Limb (tissue), 2 donors: Measurements from ENCODE around the gene SNX17.
"Not testable (repeated sequence)": the region's sequence is repeated elsewhere in the genome, so short reads cannot be mapped to it uniquely, and the experiment has no call there.

Experiments
- DNase-seq, 2 donors: peaks; one replicate each; pipeline ENCODE4 v3.0.0-alpha.2; 2016; ENCODE audit errors: extremely low spot score in 2 of 2

The SNX17 gene

GRCh38 chr2:27398962-27399361 is 28.5 kb downstream of the SNX17 start:
- DNase-seq, result no peak

GRCh38 chr2:27400348-27401135 is 30.1 kb downstream of the SNX17 start:
- no peak for DNase-seq

DNA sequence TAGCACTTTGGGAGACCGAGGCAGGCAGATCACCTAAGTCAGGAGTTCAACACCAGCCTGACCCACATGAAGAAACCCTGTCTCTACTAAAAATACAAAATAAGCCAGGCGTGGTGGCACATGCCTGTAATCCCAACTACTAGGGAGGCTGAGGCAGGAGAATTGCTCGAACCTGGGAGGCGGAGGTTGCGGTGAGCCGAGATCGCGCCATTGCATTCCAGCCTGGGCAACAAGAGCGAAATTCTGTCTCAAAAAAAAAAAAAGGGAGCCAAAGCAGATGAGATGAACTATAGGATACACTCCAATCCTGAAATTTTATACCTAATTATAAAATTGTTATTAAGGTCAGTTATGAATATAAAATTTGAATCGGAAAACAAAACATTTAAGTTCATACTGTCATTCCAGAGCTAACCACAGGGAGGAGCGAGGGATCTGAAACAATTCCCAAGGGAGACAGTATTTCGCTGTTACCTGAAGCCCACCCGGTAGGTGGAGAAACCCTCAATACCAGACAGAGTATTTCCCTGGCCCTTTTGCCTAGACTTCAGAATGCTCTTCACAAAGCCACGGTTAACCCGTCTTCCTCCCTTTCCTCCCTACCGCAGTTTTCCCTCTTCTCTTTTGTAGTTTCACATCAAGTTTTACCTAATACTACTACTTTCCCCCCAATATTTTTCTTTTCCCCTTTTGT is 37.5 kb downstream of the SNX17 start:
- peak; percentile 37 to 48 for DNase-seq

DNA sequence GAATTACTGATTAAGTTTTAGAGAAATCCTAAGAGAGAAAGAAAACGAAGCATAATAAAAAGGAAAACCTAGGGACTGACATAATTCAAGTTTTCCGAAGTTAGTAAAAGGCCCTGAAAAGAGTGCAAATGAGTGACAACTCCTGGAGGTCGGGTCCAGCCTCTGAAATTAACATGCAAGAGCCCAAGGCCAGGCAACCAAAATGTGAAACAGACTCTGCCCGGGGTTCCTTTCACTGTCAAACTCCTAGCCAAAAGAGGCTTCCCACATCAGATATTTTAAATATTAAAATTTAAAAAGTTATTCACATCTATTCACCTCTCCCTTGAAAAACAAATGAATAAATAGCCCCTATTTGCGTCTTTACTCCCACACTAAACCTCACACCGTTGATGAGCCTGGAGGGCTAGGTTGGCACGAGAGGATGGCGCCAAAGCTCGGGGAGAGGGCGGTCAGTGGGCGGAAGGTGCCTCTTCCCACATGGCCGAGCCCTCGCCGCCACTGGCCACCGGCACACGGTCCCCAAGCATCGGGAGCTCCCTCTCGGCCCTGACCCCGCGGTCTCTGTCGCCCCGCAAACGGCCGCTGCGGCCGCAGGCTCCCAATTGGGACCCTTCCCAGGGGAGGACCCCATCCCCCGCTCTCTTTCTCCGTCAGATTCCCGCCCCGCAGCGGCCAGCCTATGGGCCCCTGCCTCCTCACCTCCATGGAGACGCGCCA is 38.3 kb downstream of the SNX17 start:
- no peak for DNase-seq

GRCh38 chr2:27409321-27410073 is 39.1 kb downstream of the SNX17 start, which contains the start of gene PPM1G:
TSS of gene PPM1G (minus strand) at chr2:27409591. CDS start at chr2:27409422, 169 bp downstream.
- DNase-seq, result peak; percentile 93 to 97

- DNase-seq, result no peak
Observed at GRCh38 chr2:27412419-27413152, 42.2 kb downstream of the SNX17 start.

- no peak for DNase-seq
Observed at GRCh38 chr2:27416151-27416550, 45.7 kb downstream of the SNX17 start.

- no peak for DNase-seq
Observed at GRCh38 chr2:27420996-27421395, 50.6 kb downstream of the SNX17 start.

DNA sequence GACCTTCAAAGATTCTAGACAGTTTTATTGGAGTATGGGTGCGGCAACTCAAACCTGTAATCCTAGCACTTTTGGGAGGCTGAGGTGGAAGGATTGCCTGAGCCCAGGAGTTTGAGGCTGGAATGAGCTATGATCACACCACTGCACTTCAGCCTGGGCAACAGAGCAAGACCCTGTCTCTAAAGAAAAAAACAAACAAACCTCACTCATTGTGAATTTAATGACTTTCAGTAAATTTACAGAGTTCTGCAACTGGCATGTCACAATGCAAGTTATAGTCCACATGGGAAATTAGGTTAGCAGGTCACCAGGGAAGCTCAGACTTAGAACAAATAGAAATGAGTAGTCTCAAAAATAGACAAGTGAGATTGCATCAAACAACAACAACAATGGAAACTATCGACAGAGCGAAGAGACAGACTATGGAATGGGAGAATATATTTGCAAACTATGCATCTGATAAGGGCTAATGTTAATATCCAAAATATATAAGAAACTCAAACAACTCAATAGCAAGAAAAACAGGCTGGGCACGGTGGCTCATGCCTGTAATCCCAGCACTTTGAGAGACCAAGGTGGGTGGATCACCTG is 51.3 kb downstream of the SNX17 start:
- DNase-seq, result no peak

DNA sequence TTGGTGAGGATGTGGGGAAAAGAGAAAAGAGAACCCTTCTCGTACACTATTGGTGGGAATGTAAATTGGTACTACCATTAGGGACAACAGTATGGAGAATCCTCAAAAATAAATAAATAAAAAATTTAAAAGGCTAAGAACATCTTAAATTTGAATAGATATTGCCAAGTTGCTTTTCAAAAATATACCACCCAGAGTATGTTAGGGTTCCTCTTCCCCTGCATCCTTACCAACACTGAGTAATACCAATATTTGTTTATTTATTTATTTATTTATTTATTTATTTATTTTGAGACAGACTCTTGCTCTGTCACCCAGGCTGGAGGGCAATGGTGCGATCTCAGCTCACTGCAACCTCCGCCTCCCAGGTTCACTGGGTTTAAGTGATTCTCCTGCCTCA is 52.5 kb downstream of the SNX17 start:
- no peak for DNase-seq

DNA sequence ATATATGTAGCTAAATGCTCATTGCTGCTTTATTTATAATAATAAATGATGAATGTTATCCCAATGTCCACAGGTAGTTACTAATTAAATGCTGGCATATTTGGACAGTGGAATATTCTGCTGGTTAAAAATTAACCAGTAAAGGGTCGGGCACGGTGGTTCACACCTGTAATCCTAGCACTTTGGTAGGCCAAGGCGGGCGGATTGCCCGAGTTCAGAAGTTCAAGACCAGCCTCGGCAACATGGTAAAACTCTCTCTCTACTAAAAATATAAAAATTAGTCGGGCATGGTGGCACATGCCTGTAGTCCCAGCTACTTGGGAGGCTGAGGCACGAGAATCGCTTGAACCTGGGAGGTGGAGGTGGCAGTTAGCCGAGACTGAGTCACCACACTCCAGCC is 54.6 kb downstream of the SNX17 start:
- not testable (repeated sequence) for DNase-seq
